Mammary epithelial cell (primary cell): ENCODE results near the gene STON2.

Experiments
- CTCF ChIP-seq, 2 donors: IDR thresholded peaks in 1 of 2; conservative IDR thresholded peaks in 1 of 2; 2 replicates each; pipeline ENCODE4 v1.5.1; 2011 to 2012; ENCODE audit warnings: inconsistent platforms in 2 of 2, low read length in 2 of 2, mild to moderate bottlenecking in 2 of 2, control low read depth in 1 of 2, low read depth in 1 of 2; ENCODE audit not compliant: insufficient read depth in 1 of 2; ENCODE audit errors: extremely low read depth in 1 of 2
- EZH2 ChIP-seq: IDR thresholded peaks from 2 replicates; pipeline ENCODE4 v1.6.1; 2012; ENCODE audit warnings: low read length, inconsistent platforms, borderline replicate concordance

- TF ChIP-seq CTCF (conservative IDR thresholded peaks at IDR 0.05 in 1 of 2, IDR thresholded peaks at IDR 0.05 in 1 of 2; ENCODE audit: extremely low read depth in 1 of 2, insufficient read depth in 1 of 2, low read depth in 1 of 2, low read length in 2 of 2) (no peak), EZH2 (no peak)
Observed at GRCh38 chr14:81264671-81265070, 135.5 kb downstream of the STON2 start.
